Activated naive CD8-positive, alpha-beta T cell treated with anti-CD3 and anti-CD28 coated beads, Interleukin-2, amount 10 ng/mL, durations not matched to agents 7 days and 5 days (primary cell): ENCODE results near the gene VWF. TPM values are rescaled to one million over a fixed set of nuclear protein-coding genes. Genes with fewer than 3 reads are reported as not detected.
A peak's percentile ranks its signal among the peaks of the same experiment; 100 is the strongest.

ENCODE experiments used
- ATAC-seq: fragments of 150-1000 bp; cut with Tn5 transposase; one replicate; pipeline ENCODE4 v1.10.0; 2021; ENCODE audit warnings: low read depth, moderate library complexity
- POLR2A ChIA-PET: fragments of 350-600 bp; sonication (Branson Sonifier 250); formaldehyde crosslinking; loops from one replicate; lab custom pipeline; 2021; ENCODE audit warnings: antibody characterized with exemption; lab: Charles Lee
- DNase-seq: peaks from one replicate; pipeline ENCODE4 v3.0.0; 2021
- H3K27ac Mint-ChIP-seq: one replicate; pipeline ENCODE4 v1.8.0; 2022; ENCODE audit warnings: mild to moderate bottlenecking, mixed read lengths
- H3K27me3 Mint-ChIP-seq: one replicate; pipeline ENCODE4 v1.8.0; 2022; ENCODE audit warnings: mild to moderate bottlenecking, moderate library complexity, mixed read lengths
- H3K36me3 Mint-ChIP-seq: one replicate; pipeline ENCODE4 v1.8.0; 2021; ENCODE audit warnings: mild to moderate bottlenecking, mixed read lengths
- H3K4me1 Mint-ChIP-seq: one replicate; pipeline ENCODE4 v1.8.0; 2021; ENCODE audit warnings: mixed read lengths
- H3K4me3 Mint-ChIP-seq: one replicate; pipeline ENCODE4 v1.8.0; 2022; ENCODE audit warnings: mild to moderate bottlenecking, moderate library complexity, mixed read lengths
- H3K9me3 Mint-ChIP-seq: one replicate; pipeline ENCODE4 v1.8.0; 2021; ENCODE audit warnings: mixed read lengths
- total RNA-seq, 2 experiments: library from RNA; stranded (reverse); gene quantifications; one replicate each; pipeline ENCODE4 v1.2.3, GENCODE V29; 2021

VWF gene
- total RNA-seq, 2 experiments from 2014 or later: 0.23 to 0.44 TPM

GRCh38 chr12:5972387-5972786 lies 152.1 kb downstream of the VWF start:
- no peaks in the 10 kb centered on the region for H3K36me3 Mint-ChIP-seq
- H3K27me3 Mint-ChIP-seq: peaks cover 1% of the 10 kb centered on the region
- no peaks in the 10 kb centered on the region for H3K4me1 Mint-ChIP-seq
- no peak for DNase-seq
- no peak overlapping the region for H3K27ac Mint-ChIP-seq
- H3K4me3 Mint-ChIP-seq: no peak overlapping the region
- POLR2A ChIA-PET: no interaction called here
- ATAC-seq: no peak
- no peaks in the 10 kb centered on the region for H3K9me3 Mint-ChIP-seq

- peaks cover 1% of the 10 kb centered on the region for H3K27me3 Mint-ChIP-seq
- no peaks in the 10 kb centered on the region for H3K4me1 Mint-ChIP-seq
- H3K4me3 Mint-ChIP-seq: no peak overlapping the region
- H3K36me3 Mint-ChIP-seq: no peaks in the 10 kb centered on the region
- POLR2A ChIA-PET: no interaction called here
- no peaks in the 10 kb centered on the region for H3K9me3 Mint-ChIP-seq
- DNase-seq (no peak), ATAC-seq (no peak)
- H3K27ac Mint-ChIP-seq: no peak overlapping the region
Measured at GRCh38 chr12:5971194-5971850, 153.1 kb downstream of the VWF start.

- DNase-seq (no peak), ATAC-seq (no peak)
- POLR2A ChIA-PET: no interaction called here
- H3K9me3 Mint-ChIP-seq: no peaks in the 10 kb centered on the region
- H3K27ac Mint-ChIP-seq: no peak overlapping the region
- peaks cover 1% of the 10 kb centered on the region for H3K27me3 Mint-ChIP-seq
- H3K4me1 Mint-ChIP-seq: no peaks in the 10 kb centered on the region
- no peaks in the 10 kb centered on the region for H3K36me3 Mint-ChIP-seq
- H3K4me3 Mint-ChIP-seq: no peak overlapping the region
Measured at GRCh38 chr12:5969974-5970690, 154.3 kb downstream of the VWF start.

- ATAC-seq: no peak
- H3K4me3 Mint-ChIP-seq: no peak overlapping the region
- no peaks in the 10 kb centered on the region for H3K9me3 Mint-ChIP-seq
- no peaks in the 10 kb centered on the region for H3K4me1 Mint-ChIP-seq
- no peaks in the 10 kb centered on the region for H3K27me3 Mint-ChIP-seq
- POLR2A ChIA-PET: no interaction called here
- no peak overlapping the region for H3K27ac Mint-ChIP-seq
- DNase-seq: no peak
- H3K36me3 Mint-ChIP-seq: no peaks in the 10 kb centered on the region
Measured at GRCh38 chr12:5969156-5969973, 155.1 kb downstream of the VWF start.

GRCh38 chr12:5967645-5968415 lies 156.6 kb downstream of the VWF start:
- no peak for DNase-seq
- Mint-ChIP-seq H3K4me1 (no peaks in the 10 kb centered on the region), H3K27me3 (peaks cover 3% of the 10 kb centered on the region), H3K27ac (no peak overlapping the region), H3K36me3 (no peaks in the 10 kb centered on the region), H3K9me3 (no peaks in the 10 kb centered on the region), H3K4me3 (no peak overlapping the region)
- POLR2A ChIA-PET: no interaction called here
- no peak for ATAC-seq

- Mint-ChIP-seq H3K27ac (no peak overlapping the region), H3K4me1 (no peaks in the 10 kb centered on the region), H3K27me3 (peaks cover 3% of the 10 kb centered on the region), H3K36me3 (no peaks in the 10 kb centered on the region), H3K9me3 (no peaks in the 10 kb centered on the region), H3K4me3 (no peak overlapping the region)
- DNase-seq (no peak), ATAC-seq (no peak)
- POLR2A ChIA-PET: no interaction called here
Measured at GRCh38 chr12:5966486-5967095, 157.9 kb downstream of the VWF start.

GRCh38 chr12:5965950-5966383 lies 158.5 kb downstream of the VWF start:
- no peak overlapping the region for H3K4me3 Mint-ChIP-seq
- POLR2A ChIA-PET: no interaction called here
- peaks cover 6% of the 10 kb centered on the region for H3K27me3 Mint-ChIP-seq
- no peaks in the 10 kb centered on the region for H3K36me3 Mint-ChIP-seq
- peak; percentile 84 for ATAC-seq
- peak; percentile 54 for DNase-seq
- H3K4me1 Mint-ChIP-seq: no peaks in the 10 kb centered on the region
- H3K9me3 Mint-ChIP-seq: no peaks in the 10 kb centered on the region
- H3K27ac Mint-ChIP-seq: no peak overlapping the region

GRCh38 chr12:5964913-5965900 lies 159.3 kb downstream of the VWF start:
- POLR2A ChIA-PET: no interaction called here
- DNase-seq (no peak), ATAC-seq (no peak)
- Mint-ChIP-seq H3K4me3 (no peak overlapping the region), H3K4me1 (no peaks in the 10 kb centered on the region), H3K36me3 (no peaks in the 10 kb centered on the region), H3K27ac (no peak overlapping the region), H3K9me3 (no peaks in the 10 kb centered on the region), H3K27me3 (peaks cover 9% of the 10 kb centered on the region)

- H3K27ac Mint-ChIP-seq: no peak overlapping the region
- ATAC-seq: no peak
Measured at GRCh38 chr12:5963515-5963914, 161.0 kb downstream of the VWF start.

GRCh38 chr12:5960783-5961182 lies 163.7 kb downstream of the VWF start:
- POLR2A ChIA-PET: no interaction called here
- Mint-ChIP-seq H3K27me3 (peaks cover 16% of the 10 kb centered on the region), H3K27ac (no peak overlapping the region), H3K9me3 (no peaks in the 10 kb centered on the region), H3K36me3 (no peaks in the 10 kb centered on the region), H3K4me3 (no peak overlapping the region), H3K4me1 (no peaks in the 10 kb centered on the region)
- no peak for DNase-seq
- no peak for ATAC-seq

More at GRCh38 chr12:5963515-5963914, 161.0 kb downstream of the VWF start:
- no peak for DNase-seq
- H3K9me3 Mint-ChIP-seq: no peaks in the 10 kb centered on the region
- H3K4me1 Mint-ChIP-seq: no peaks in the 10 kb centered on the region
- POLR2A ChIA-PET: no interaction called here
- peaks cover 9% of the 10 kb centered on the region for H3K27me3 Mint-ChIP-seq
- no peaks in the 10 kb centered on the region for H3K36me3 Mint-ChIP-seq
- H3K4me3 Mint-ChIP-seq: no peak overlapping the region

- POLR2A ChIA-PET: no interaction called here
- H3K4me1 Mint-ChIP-seq: no peaks in the 10 kb centered on the region
- H3K4me3 Mint-ChIP-seq: no peak overlapping the region
- ATAC-seq (no peak), DNase-seq (no peak)
- H3K9me3 Mint-ChIP-seq: no peaks in the 10 kb centered on the region
- peaks cover 16% of the 10 kb centered on the region for H3K27me3 Mint-ChIP-seq
- no peak overlapping the region for H3K27ac Mint-ChIP-seq
- no peaks in the 10 kb centered on the region for H3K36me3 Mint-ChIP-seq
Measured at GRCh38 chr12:5956987-5957386, 167.5 kb downstream of the VWF start.

- no peak for ATAC-seq
Measured at GRCh38 chr12:5954661-5955060, 169.8 kb downstream of the VWF start.

More at GRCh38 chr12:5954661-5955060, 169.8 kb downstream of the VWF start:
- POLR2A ChIA-PET: no interaction called here
- Mint-ChIP-seq H3K36me3 (no peaks in the 10 kb centered on the region), H3K27ac (no peak overlapping the region), H3K27me3 (peaks cover 18% of the 10 kb centered on the region), H3K9me3 (no peaks in the 10 kb centered on the region), H3K4me1 (no peaks in the 10 kb centered on the region), H3K4me3 (no peak overlapping the region)
- DNase-seq: no peak
